IMR-90 (cell line): ENCODE results near the gene FRMPD3.

ENCODE experiments used
- BHLHE40 ChIP-seq: fragments of 150-350 bp; IDR thresholded peaks from 2 replicates; pipeline ENCODE4 v1.6.1; 2016; ENCODE audit warnings: mild to moderate bottlenecking, low read depth, low read length
- CEBPB ChIP-seq: IDR thresholded peaks from 2 replicates; pipeline ENCODE4 v1.6.1; 2012; ENCODE audit warnings: low read depth, low read length, improper control_type of control experiment
- MAFK ChIP-seq: IDR thresholded peaks from 2 replicates; pipeline ENCODE4 v1.6.1; 2012; ENCODE audit warnings: low read depth, low read length, improper control_type of control experiment
- POLR2A ChIP-seq: IDR thresholded peaks from 2 replicates; pipeline ENCODE4 v1.6.1; 2012; ENCODE audit warnings: mild to moderate bottlenecking, low read depth, low read length
- RAD21 ChIP-seq: IDR thresholded peaks from 2 replicates; pipeline ENCODE4 v1.6.1; 2012; ENCODE audit warnings: low read length, improper control_type of control experiment
- TF ChIP-seq, protein P1 (sequence below): conservative IDR thresholded peaks from 2 replicates; pipeline ENCODE4 v1.5.1; 2012; ENCODE audit warnings: mild to moderate bottlenecking, low read depth, low read length, improper control_type of control experiment
- TF ChIP-seq, protein P2 (sequence below): fragments of 150-350 bp; IDR thresholded peaks from 2 replicates; pipeline ENCODE4 v1.6.1; 2016; ENCODE audit warnings: low read depth, mild to moderate bottlenecking, low read length, moderate library complexity, borderline replicate concordance

DNA sequence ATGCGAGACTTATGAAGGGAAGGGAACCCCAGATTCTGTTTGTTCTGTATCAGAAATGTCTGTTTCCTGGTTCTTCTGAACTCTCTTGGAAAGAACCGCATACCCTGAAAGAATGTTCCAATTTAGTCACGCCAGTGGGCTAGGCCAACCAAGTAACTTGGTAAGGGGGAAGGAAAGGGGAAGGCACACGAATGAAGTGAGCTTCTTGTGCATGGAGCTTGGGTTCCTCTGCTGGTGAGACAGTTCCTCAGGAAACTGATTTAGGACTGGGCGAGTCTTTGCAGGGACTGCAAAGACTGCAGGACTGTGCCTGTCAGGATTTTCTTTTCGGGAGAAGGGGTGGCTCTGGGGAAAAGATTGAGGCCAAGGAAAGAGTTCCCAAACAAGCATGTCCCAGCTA lies 35.6 kb downstream of the FRMPD3 start:
- TF ChIP-seq, protein P1, sequence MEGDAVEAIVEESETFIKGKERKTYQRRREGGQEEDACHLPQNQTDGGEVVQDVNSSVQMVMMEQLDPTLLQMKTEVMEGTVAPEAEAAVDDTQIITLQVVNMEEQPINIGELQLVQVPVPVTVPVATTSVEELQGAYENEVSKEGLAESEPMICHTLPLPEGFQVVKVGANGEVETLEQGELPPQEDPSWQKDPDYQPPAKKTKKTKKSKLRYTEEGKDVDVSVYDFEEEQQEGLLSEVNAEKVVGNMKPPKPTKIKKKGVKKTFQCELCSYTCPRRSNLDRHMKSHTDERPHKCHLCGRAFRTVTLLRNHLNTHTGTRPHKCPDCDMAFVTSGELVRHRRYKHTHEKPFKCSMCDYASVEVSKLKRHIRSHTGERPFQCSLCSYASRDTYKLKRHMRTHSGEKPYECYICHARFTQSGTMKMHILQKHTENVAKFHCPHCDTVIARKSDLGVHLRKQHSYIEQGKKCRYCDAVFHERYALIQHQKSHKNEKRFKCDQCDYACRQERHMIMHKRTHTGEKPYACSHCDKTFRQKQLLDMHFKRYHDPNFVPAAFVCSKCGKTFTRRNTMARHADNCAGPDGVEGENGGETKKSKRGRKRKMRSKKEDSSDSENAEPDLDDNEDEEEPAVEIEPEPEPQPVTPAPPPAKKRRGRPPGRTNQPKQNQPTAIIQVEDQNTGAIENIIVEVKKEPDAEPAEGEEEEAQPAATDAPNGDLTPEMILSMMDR: no peak
- TF ChIP-seq, protein P2, sequence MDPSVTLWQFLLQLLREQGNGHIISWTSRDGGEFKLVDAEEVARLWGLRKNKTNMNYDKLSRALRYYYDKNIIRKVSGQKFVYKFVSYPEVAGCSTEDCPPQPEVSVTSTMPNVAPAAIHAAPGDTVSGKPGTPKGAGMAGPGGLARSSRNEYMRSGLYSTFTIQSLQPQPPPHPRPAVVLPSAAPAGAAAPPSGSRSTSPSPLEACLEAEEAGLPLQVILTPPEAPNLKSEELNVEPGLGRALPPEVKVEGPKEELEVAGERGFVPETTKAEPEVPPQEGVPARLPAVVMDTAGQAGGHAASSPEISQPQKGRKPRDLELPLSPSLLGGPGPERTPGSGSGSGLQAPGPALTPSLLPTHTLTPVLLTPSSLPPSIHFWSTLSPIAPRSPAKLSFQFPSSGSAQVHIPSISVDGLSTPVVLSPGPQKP: no peak
- TF ChIP-seq POLR2A: no peak
- no peak for TF ChIP-seq RAD21
- no peak for TF ChIP-seq BHLHE40
- TF ChIP-seq MAFK: no peak
- no peak for TF ChIP-seq CEBPB
